ENCODE data around the gene ARHGEF9. TPM values are rescaled to one million over a fixed set of nuclear protein-coding genes. Genes with fewer than 3 reads are reported as not detected.

ARHGEF9 gene
- total RNA-seq, 4 donors from 2014 or later, result 7.2 to 25.2 (median 12.0) TPM

GRCh38 chrX:63585936-63586335 is 199.1 kb downstream of the ARHGEF9 start:
- intact Hi-C loops (cut with DNase I), result no loop called here
- H3K4me3 ChIP-seq, result no peak overlapping the region
- H3K4me1 ChIP-seq, result no peaks in the 10 kb centered on the region
- H3K36me3 ChIP-seq, result no peaks in the 10 kb centered on the region
- DNase-seq, result no peak
- 69% methylated on average over 2 to 5 of the region's 5 CpGs for WGBS, 2 donors
- H3K9me3 ChIP-seq, result no peaks in the 10 kb centered on the region
- no peak overlapping the region for H3K27ac ChIP-seq
- TF ChIP-seq POLR2A (IDR thresholded peaks at IDR 0.05) (no peak), CTCF (IDR thresholded peaks at IDR 0.05) (no peak)
- no peaks in the 10 kb centered on the region for H3K27me3 ChIP-seq

Small RNA genes within 50 kb of the gene (small RNA-seq; reads per million reads assigned to genes)
- gene MIR1468, result 3.0 to 6.7 (median 4.3) reads per million in 4 donors
